Lower lobe of right lung (tissue), 2 donors: ENCODE measurements around the gene MRNIP. TPM values are rescaled to one million over a fixed set of nuclear protein-coding genes. Genes with fewer than 3 reads are reported as not detected.

Source experiments
- ATAC-seq, 2 donors: fragments of 200-7000 bp; cut with Tn5 transposase; one replicate each; pipeline ENCODE4 v1.9.1; 2020 to 2022; ENCODE audit warnings: mild to moderate bottlenecking in 2 of 2, moderate library complexity in 2 of 2
- DNase-seq: peaks from one replicate; pipeline ENCODE4 v3.0.0-alpha.2; 2020
- H3K27ac ChIP-seq: fragments of 200-600 bp; one replicate; pipeline ENCODE4 v1.8.0; 2022
- H3K27me3 ChIP-seq: fragments of 200-600 bp; one replicate; pipeline ENCODE4 v1.8.0; 2022; ENCODE audit warnings: low read depth
- H3K36me3 ChIP-seq: fragments of 200-600 bp; one replicate; pipeline ENCODE4 v1.8.0; 2022; ENCODE audit warnings: mild to moderate bottlenecking
- H3K4me1 ChIP-seq: fragments of 200-600 bp; one replicate; pipeline ENCODE4 v1.8.0; 2022
- H3K4me3 ChIP-seq: fragments of 200-600 bp; one replicate; pipeline ENCODE4 v1.8.0; 2022; ENCODE audit warnings: mild to moderate bottlenecking
- H3K9me3 ChIP-seq: fragments of 200-600 bp; one replicate; pipeline ENCODE4 v1.8.0; 2022
- CTCF ChIP-seq: fragments of 200-600 bp; IDR thresholded peaks from one replicate; pipeline ENCODE4 v1.8.0; 2022; ENCODE audit warnings: antibody characterized with exemption, mild to moderate bottlenecking
- intact Hi-C: fragments of 100-400 bp; cut with DNase I; formaldehyde crosslinking; loops from one replicate; pipeline ENCODE4 v1.11.0; 2022
- total RNA-seq: library from RNA; stranded (reverse); fragmentation: NEBNext Ultra II Directional; extraction: Animal tissue kit (Norgen Biotek cat#: 25700); gene quantifications from one replicate; pipeline ENCODE4 v1.2.1, GENCODE V29; 2021
- donor health status: DM: no; HTN: yes; CAD: no; lungs with severe emphysema.

MRNIP gene
- total RNA-seq, 1 donor from 2014 or later, result 25.0 TPM

- no peak overlapping the region for H3K27ac ChIP-seq
- H3K4me1 ChIP-seq, result no peaks in the 10 kb centered on the region
- intact Hi-C loops, result no loop called here
- ATAC-seq (peak in 1 of 2 donors; percentile 18), DNase-seq (peak; percentile 32)
- TF ChIP-seq CTCF, result no peak
- H3K9me3 ChIP-seq, result peaks cover 18% of the 10 kb centered on the region
- H3K27me3 ChIP-seq, result no peaks in the 10 kb centered on the region
- no peak overlapping the region for H3K4me3 ChIP-seq
- peaks cover 76% of the 10 kb centered on the region for H3K36me3 ChIP-seq
These were observed 21.5 kb upstream of the MRNIP start for GRCh38 chr5:179880066-179880650.

GRCh38 chr5:179879690-179880010 is 21.0 kb upstream of the MRNIP start:
- H3K9me3 ChIP-seq, result peaks cover 18% of the 10 kb centered on the region
- H3K27me3 ChIP-seq, result no peaks in the 10 kb centered on the region
- no peaks in the 10 kb centered on the region for H3K4me1 ChIP-seq
- H3K27ac ChIP-seq, result no peak overlapping the region
- intact Hi-C loops, result no loop called here
- H3K36me3 ChIP-seq, result peaks cover 76% of the 10 kb centered on the region
- DNase-seq, result no peak
- no peak for TF ChIP-seq CTCF
- no peak for ATAC-seq
- H3K4me3 ChIP-seq, result no peak overlapping the region

- Histone ChIP-seq H3K36me3 (peaks cover 76% of the 10 kb centered on the region), H3K27ac (no peak overlapping the region), H3K9me3 (peaks cover 18% of the 10 kb centered on the region), H3K27me3 (no peaks in the 10 kb centered on the region), H3K4me1 (no peaks in the 10 kb centered on the region), H3K4me3 (no peak overlapping the region)
- ATAC-seq (peak; percentile 28 to 32), DNase-seq (no peak)
- no peak for TF ChIP-seq CTCF
- intact Hi-C loops, result no loop called here
These were observed 20.5 kb upstream of the MRNIP start for GRCh38 chr5:179879003-179879689.

GRCh38 chr5:179878222-179879002 is 19.8 kb upstream of the MRNIP start:
- no peak overlapping the region for H3K4me3 ChIP-seq

GRCh38 chr5:179876610-179876952 is 18.0 kb upstream of the MRNIP start:
- intact Hi-C loops, result no loop called here
- Histone ChIP-seq H3K27me3 (no peaks in the 10 kb centered on the region), H3K36me3 (peaks cover 85% of the 10 kb centered on the region), H3K27ac (no peak overlapping the region), H3K4me3 (no peak overlapping the region), H3K9me3 (no peaks in the 10 kb centered on the region), H3K4me1 (no peaks in the 10 kb centered on the region)
- DNase-seq, result no peak
- no peak for ATAC-seq
- TF ChIP-seq CTCF, result no peak

More at GRCh38 chr5:179878222-179879002, 19.8 kb upstream of the MRNIP start:
- Histone ChIP-seq H3K4me1 (no peaks in the 10 kb centered on the region), H3K27ac (no peak overlapping the region), H3K9me3 (peaks cover 12% of the 10 kb centered on the region), H3K27me3 (no peaks in the 10 kb centered on the region), H3K36me3 (peaks cover 76% of the 10 kb centered on the region)
- TF ChIP-seq CTCF, result no peak
- ATAC-seq (no peak), DNase-seq (no peak)
- intact Hi-C loops, result no loop called here
